GM10248 (cell line): ENCODE data around the gene SEBOX.

Experiments used
- CTCF ChIA-PET: fragments of 300-600 bp; sonication (Branson Sonifier 250); formaldehyde crosslinking; extraction: SDS; loops from one replicate; lab custom pipeline; 2021; ENCODE audit warnings: antibody characterized with exemption; lab: Yijun Ruan, JAX
- POLR2A ChIA-PET: fragments of 350-650 bp; sonication (Branson Sonifier 250); formaldehyde crosslinking; extraction: SDS; loops from one replicate; lab custom pipeline; 2020; ENCODE audit warnings: antibody characterized with exemption; lab: Yijun Ruan, JAX
- DNase-seq: peaks from one replicate; pipeline ENCODE4 v3.0.0; 2012; ENCODE audit errors: extremely low spot score
- CTCF ChIP-seq: IDR thresholded peaks from 2 replicates; pipeline ENCODE4 v1.5.1; 2012; ENCODE audit warnings: mild to moderate bottlenecking, low read depth; ENCODE audit errors: extremely low read depth, missing control alignments, control extremely low read depth

Gene SEBOX

GRCh38 chr17:28390141-28390540 is 25.1 kb upstream of the SEBOX start:
- DNase-seq: no peak
- CTCF ChIA-PET: no interaction called here
- POLR2A ChIA-PET: no interaction called here
- no peak for TF ChIP-seq CTCF

DNA sequence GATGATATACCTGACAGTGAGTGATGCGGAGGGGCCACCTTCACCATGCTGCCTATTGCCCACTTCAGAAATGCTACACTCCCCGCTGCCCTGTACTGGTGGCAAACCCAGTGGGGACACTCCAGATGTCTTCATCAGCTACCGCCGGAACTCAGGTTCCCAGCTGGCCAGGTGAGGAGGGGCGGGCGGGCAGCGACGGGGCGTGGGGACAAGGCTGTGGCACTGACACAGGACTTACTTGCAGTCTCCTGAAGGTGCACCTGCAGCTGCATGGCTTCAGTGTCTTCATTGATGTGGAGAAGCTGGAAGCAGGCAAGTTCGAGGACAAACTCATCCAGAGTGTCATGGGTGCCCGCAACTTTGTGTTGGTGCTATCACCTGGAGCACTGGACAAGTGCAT is 23.1 kb upstream of the SEBOX start:
- no peak for DNase-seq
- no peak for TF ChIP-seq CTCF
- ChIA-PET POLR2A (no interaction called here), CTCF (interaction anchor here (2.2 to 3.8 kb wide), 2 partner anchors 12 to 28 kb away, joined by 5 to 16 read pairs; no protein-coding TSS in a partner anchor)

GRCh38 chr17:28386391-28386790 is 21.4 kb upstream of the SEBOX start:
- ChIA-PET POLR2A (no interaction called here), CTCF (interaction anchor here (1.3 to 3.8 kb wide), 3 partner anchors 14 to 30 kb away, joined by 3 to 16 read pairs (median 5); no protein-coding TSS in a partner anchor)
- no peak for TF ChIP-seq CTCF
- DNase-seq: no peak

GRCh38 chr17:28385406-28385805 is 20.4 kb upstream of the SEBOX start:
- ChIA-PET POLR2A (no interaction called here), CTCF (interaction anchor here (0.6 to 2.0 kb wide), 2 partner anchors 20 to 163 kb away, joined by 3 to 5 read pairs; partner anchors contain the start of gene SLC46A1)
- DNase-seq: no peak
- TF ChIP-seq CTCF: no peak

DNA sequence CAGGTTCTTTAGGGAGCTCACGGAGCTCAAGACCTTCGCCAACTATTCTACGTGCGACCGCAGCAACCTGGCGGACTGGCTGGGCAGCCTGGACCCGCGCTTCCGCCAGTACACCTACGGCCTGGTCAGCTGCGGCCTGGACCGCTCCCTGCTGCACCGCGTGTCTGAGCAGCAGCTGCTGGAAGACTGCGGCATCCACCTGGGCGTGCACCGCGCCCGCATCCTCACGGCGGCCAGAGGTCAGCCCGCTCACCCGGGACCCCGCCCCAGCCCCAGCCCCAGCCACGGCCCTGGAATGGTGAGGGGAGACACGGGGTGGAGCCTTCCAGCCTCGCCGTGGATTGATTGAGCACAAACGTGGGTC is 20.0 kb upstream of the SEBOX start:
- POLR2A ChIA-PET: interaction anchor here (1.7 kb wide), 1 partner anchor 28 kb away, joined by 4 read pairs; the partner anchor contains the start of gene POLDIP2
- no peak for DNase-seq
- no peak for TF ChIP-seq CTCF
- CTCF ChIA-PET: interaction anchor here (0.6 to 2.0 kb wide), 3 partner anchors 20 to 163 kb away, joined by 3 to 5 read pairs (median 3); partner anchors contain the start of gene SLC46A1

- no peak for TF ChIP-seq CTCF
- DNase-seq: peak; percentile 80
- ChIA-PET POLR2A (interaction anchor here (1.7 kb wide), 1 partner anchor 27 kb away, joined by 4 read pairs; the partner anchor contains the start of gene POLDIP2), CTCF (interaction anchor here (0.6 to 2.0 kb wide), 4 partner anchors 17 to 164 kb away, joined by 3 to 5 read pairs (median 3); partner anchors contain the start of gene SLC46A1)
Observed at GRCh38 chr17:28384281-28385036, 19.5 kb upstream of the SEBOX start.
